Transverse colon (tissue), 4 donors: ENCODE data around the gene AURKA. TPM values are rescaled to one million over a fixed set of nuclear protein-coding genes. Genes with fewer than 3 reads are reported as not detected.

Experiments used
- DNase-seq: peaks from one replicate; pipeline ENCODE4 v3.0.0-alpha.2; 2019
- H3K27ac ChIP-seq, 4 donors: fragments of 200-600 bp; sonication (generic); 2 replicates each; pipeline ENCODE4 v1.5.1; 2016 to 2018; ENCODE audit warnings: inconsistent platforms in 4 of 4
- H3K27me3 ChIP-seq: fragments of 200-600 bp; sonication (generic); 2 replicates; pipeline ENCODE4 v1.5.1; 2017; ENCODE audit warnings: inconsistent platforms
- H3K36me3 ChIP-seq, 4 donors: fragments of 200-600 bp; sonication (generic); 2 replicates each; pipeline ENCODE4 v1.5.1; 2017 to 2019; ENCODE audit warnings: inconsistent platforms in 4 of 4
- H3K4me1 ChIP-seq, 4 donors: fragments of 200-600 bp; sonication (generic); 2 replicates each; pipeline ENCODE4 v1.5.1; 2017 to 2020; ENCODE audit warnings: inconsistent platforms in 4 of 4
- H3K4me3 ChIP-seq, 4 donors: fragments of 200-600 bp; sonication (generic); 1 replicate in 1 of 4; 2 replicates in 3 of 4; pipeline versions ENCODE4 v1.5.1 to v1.6.1; 2017 to 2019; ENCODE audit warnings: inconsistent platforms in 4 of 4
- H3K9me3 ChIP-seq, 2 donors: fragments of 200-600 bp; sonication (generic); 2 replicates each; pipeline ENCODE4 v1.5.1; 2017 to 2019; ENCODE audit warnings: inconsistent platforms in 2 of 2
- EP300 ChIP-seq: sonication (generic); formaldehyde crosslinking; IDR thresholded peaks from one replicate; pipeline ENCODE4 v1.6.1; 2017; ENCODE audit warnings: antibody characterized with exemption, low read depth
- POLR2A ChIP-seq: fragments of 450-650 bp; IDR thresholded peaks from one replicate; pipeline ENCODE4 v1.6.1; 2016; ENCODE audit warnings: antibody characterized with exemption, mild to moderate bottlenecking, moderate library complexity
- POLR2AphosphoS5 ChIP-seq, 3 donors: sonication (generic); formaldehyde crosslinking; IDR thresholded peaks; one replicate each; pipeline ENCODE4 v1.6.1; 2016; ENCODE audit warnings: antibody characterized with exemption in 3 of 3
- WGBS, 2 donors: methylation state at CpG; one replicate each; pipeline ENCODE4 v1.1.5; 2018; ENCODE audit warnings: low coverage in 1 of 2; 5-methylcytosine and 5-hydroxymethylcytosine counted together
- in situ Hi-C, 4 donors: fragments of 200-750 bp; cut with MboI; loops; one replicate each; pipeline versions ENCODE4 v1.15.0 to v1.15.1; 2017; ENCODE audit warnings: low sequenced_read_pairs in 3 of 4, low pct_ligation_motif_present in 1 of 4, low pct_unique_long_range_greater_than_20kb in 1 of 4
- intact Hi-C: fragments of 100-400 bp; cut with DNase I; formaldehyde crosslinking; loops from one replicate; pipeline ENCODE4 v1.15.1; 2023; ENCODE audit warnings: low total_unique reads
- total RNA-seq, 4 donors: library from RNA; depleted of rRNA; stranded (reverse); fragments of >200 nt; gene quantifications; one replicate each; pipeline ENCODE4 v1.1.0, GENCODE V29; 2016
- TF ChIP-seq, protein P1 (sequence below), 5 experiments: fragments of 200-600 bp in 3 of 5; fragments of 450-650 bp in 2 of 5; sonication (generic) in 3 of 5; IDR thresholded peaks; 1 replicate in 2 of 5; 2 replicates in 3 of 5; pipeline ENCODE4 v1.5.1; 2016 to 2017; ENCODE audit warnings: antibody characterized with exemption in 5 of 5, inconsistent platforms in 3 of 5, mild to moderate bottlenecking in 2 of 5, moderate library complexity in 1 of 5

AURKA gene
- total RNA-seq, 4 donors from 2014 or later, result 0.75 to 12.4 (median 4.9) TPM

DNA sequence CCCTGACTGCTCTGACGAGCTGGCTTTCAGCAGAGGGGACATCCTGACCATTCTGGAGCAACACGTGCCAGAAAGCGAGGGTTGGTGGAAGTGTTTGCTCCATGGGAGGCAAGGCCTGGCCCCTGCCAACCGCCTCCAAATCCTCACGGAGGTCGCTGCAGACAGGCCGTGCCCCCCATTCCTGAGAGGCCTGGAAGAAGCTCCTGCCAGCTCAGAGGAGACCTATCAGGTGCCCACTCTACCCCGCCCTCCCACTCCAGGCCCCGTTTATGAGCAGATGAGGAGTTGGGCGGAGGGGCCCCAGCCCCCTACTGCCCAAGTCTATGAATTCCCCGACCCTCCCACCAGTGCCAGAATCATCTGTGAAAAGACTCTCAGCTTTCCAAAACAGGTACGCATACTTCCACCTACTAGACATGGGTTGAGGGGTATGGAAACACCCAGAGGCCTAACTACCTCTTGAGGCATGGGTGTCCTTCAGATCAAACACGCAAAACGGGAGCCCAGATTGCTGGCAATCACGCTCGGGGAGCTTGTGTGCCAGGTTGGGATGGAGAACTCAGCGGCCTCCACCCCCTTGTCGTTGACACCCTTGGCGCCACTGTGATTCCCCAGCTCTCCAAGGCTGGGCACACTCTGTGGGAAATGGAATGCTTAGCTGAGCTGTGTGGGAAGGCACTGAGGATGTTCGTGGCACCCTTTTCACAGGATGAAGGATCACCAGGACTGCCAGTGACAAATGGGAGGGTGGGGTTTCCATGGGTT, 45.4 kb upstream of the AURKA start:
- no peak for DNase-seq
- H3K9me3 ChIP-seq, result no peaks in the 10 kb centered on the region
- no peak overlapping the region for H3K27ac ChIP-seq
- intact Hi-C loops, result no loop called here
- H3K4me3 ChIP-seq, result no peak overlapping the region
- 93% methylated on average over 20 of the region's 20 CpGs; no CpG with 5 or more reads in 1 of the 2 donors for WGBS, 2 donors
- no peak for TF ChIP-seq POLR2AphosphoS5 (IDR thresholded peaks at IDR 0.05)
- no peak for TF ChIP-seq EP300
- TF ChIP-seq, protein P1, sequence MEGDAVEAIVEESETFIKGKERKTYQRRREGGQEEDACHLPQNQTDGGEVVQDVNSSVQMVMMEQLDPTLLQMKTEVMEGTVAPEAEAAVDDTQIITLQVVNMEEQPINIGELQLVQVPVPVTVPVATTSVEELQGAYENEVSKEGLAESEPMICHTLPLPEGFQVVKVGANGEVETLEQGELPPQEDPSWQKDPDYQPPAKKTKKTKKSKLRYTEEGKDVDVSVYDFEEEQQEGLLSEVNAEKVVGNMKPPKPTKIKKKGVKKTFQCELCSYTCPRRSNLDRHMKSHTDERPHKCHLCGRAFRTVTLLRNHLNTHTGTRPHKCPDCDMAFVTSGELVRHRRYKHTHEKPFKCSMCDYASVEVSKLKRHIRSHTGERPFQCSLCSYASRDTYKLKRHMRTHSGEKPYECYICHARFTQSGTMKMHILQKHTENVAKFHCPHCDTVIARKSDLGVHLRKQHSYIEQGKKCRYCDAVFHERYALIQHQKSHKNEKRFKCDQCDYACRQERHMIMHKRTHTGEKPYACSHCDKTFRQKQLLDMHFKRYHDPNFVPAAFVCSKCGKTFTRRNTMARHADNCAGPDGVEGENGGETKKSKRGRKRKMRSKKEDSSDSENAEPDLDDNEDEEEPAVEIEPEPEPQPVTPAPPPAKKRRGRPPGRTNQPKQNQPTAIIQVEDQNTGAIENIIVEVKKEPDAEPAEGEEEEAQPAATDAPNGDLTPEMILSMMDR (IDR thresholded peaks at IDR 0.05), result no peak
- no peak for TF ChIP-seq POLR2A
- in situ Hi-C loops, result no loop called here
- H3K4me1 ChIP-seq, result peaks cover 0 to 17% (median 2%) of the 10 kb centered on the region in 4 donors
- no peaks in the 10 kb centered on the region for H3K36me3 ChIP-seq
- no peaks in the 10 kb centered on the region for H3K27me3 ChIP-seq

DNA sequence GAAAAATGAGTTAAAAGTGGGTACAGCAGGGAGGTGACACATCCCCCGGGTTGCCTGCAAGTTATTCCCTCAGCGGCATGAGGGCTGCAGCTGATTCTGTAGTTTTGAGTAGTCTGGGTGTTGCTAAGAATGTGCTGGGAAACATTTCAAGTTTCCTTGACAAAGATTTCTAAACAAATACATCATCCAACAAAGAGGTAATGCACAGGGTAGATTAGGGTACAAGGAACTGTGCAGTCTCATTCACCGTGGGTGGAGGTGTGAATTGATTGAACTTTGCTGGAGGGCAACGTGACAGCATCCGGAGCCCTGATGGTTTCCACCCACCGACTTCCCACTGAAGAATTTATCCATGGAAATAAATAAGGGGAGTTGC, 41.9 kb upstream of the AURKA start:
- 35 to 48% methylated on average over 5 to 6 of the region's 6 CpGs for WGBS, 2 donors
- intact Hi-C loops (no loop called here), in situ Hi-C loops (no loop called here)
- Histone ChIP-seq H3K27me3 (no peaks in the 10 kb centered on the region), H3K4me3 (no peak overlapping the region), H3K27ac (no peak overlapping the region), H3K36me3 (no peaks in the 10 kb centered on the region), H3K4me1 (peaks cover 0 to 9% (median 2%) of the 10 kb centered on the region in 4 donors), H3K9me3 (no peaks in the 10 kb centered on the region)
- no peak for DNase-seq
- TF ChIP-seq, protein P1 (IDR thresholded peaks at IDR 0.05), result no peak
- no peak for TF ChIP-seq POLR2AphosphoS5 (IDR thresholded peaks at IDR 0.05)
- no peak for TF ChIP-seq POLR2A
- TF ChIP-seq EP300, result no peak

DNA sequence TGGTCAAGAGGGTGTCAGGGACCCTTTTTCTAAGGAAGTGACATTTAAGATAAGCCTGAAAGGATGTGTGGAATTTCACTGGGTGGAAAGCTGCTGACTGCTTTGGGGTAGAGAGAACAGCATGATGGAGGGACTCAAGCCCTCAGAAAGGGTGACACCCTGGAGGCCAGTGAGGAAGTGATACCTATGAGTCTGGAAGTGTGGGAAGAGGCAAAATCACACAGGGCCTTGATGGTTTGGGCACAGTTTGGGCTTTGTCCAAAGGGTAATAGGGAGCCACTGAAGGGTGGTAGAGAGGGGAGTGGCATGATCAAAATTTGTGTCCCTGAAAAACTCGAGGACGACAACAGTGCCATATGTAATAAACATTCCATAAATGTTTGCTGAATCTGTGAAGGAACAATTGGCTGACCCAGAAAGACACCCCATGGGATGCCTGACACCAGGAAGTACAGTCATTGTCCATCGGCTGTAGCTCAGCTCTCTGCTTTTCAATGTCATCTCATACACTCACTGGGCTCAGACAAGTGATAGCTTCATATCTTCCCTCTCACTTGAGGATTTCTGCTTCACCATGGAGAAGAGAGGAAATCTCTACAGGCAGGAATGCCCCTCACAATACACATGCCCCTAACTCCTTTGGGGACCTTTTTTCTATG, 41.3 kb upstream of the AURKA start:
- TF ChIP-seq POLR2AphosphoS5 (IDR thresholded peaks at IDR 0.05), result no peak
- H3K9me3 ChIP-seq, result no peaks in the 10 kb centered on the region
- 51 to 52% methylated on average over 3 of the region's 3 CpGs for WGBS, 2 donors
- H3K4me3 ChIP-seq, result no peak overlapping the region
- no peak overlapping the region for H3K27ac ChIP-seq
- intact Hi-C loops (no loop called here), in situ Hi-C loops (no loop called here)
- peaks cover 0 to 9% (median 2%) of the 10 kb centered on the region in 4 donors for H3K4me1 ChIP-seq
- no peak for DNase-seq
- H3K36me3 ChIP-seq, result no peaks in the 10 kb centered on the region
- H3K27me3 ChIP-seq, result no peaks in the 10 kb centered on the region

DNA sequence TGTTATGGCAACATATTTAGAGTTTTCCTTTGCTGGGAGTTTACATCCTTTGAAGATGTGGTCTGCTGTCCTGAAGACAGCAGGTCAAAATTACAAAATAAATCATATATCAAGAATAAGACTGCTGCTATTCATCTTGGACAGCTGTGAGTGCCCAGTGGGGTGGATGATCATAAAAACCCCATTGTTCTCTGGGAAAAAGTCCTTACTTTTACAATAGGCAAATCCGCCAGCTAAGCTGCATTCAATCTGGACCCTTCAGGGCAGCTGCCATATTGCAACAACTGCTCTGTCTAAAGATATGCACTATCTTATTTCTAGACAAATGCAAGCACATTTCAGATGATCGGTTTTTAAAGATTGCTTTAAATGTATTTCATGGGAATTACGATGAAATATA, 39.5 kb upstream of the AURKA start:
- Histone ChIP-seq H3K36me3 (no peaks in the 10 kb centered on the region), H3K4me1 (peaks cover 0 to 9% (median 2%) of the 10 kb centered on the region in 4 donors), H3K27ac (no peak overlapping the region), H3K9me3 (no peaks in the 10 kb centered on the region), H3K4me3 (no peak overlapping the region), H3K27me3 (no peaks in the 10 kb centered on the region)
- in situ Hi-C loops, result no loop called here
- TF ChIP-seq POLR2A (no peak), EP300 (no peak), POLR2AphosphoS5 (IDR thresholded peaks at IDR 0.05) (no peak)
- TF ChIP-seq, protein P1 (IDR thresholded peaks at IDR 0.05), result no peak
- 91 to 94% methylated on average over 3 of the region's 3 CpGs for WGBS, 2 donors
- no peak for DNase-seq
- intact Hi-C loops, result no loop called here
